NT2/D1 (cell line): ENCODE data around the gene CYB561A3.

Experiments used
- SUZ12 ChIP-seq: IDR thresholded peaks from 2 replicates; pipeline ENCODE4 v1.6.1; 2011; ENCODE audit not compliant: insufficient read length, insufficient read depth; ENCODE audit errors: extremely low read depth
- YY1 ChIP-seq: IDR thresholded peaks from 2 replicates; pipeline ENCODE4 v1.6.1; 2011; ENCODE audit not compliant: insufficient read length, insufficient read depth
- ZNF274 ChIP-seq: IDR thresholded peaks from 2 replicates; pipeline ENCODE4 v1.6.1; 2011; ENCODE audit warnings: mild to moderate bottlenecking, low read depth, low read length

- TF ChIP-seq YY1 (no peak), ZNF274 (no peak), SUZ12 (no peak)
Measured at GRCh38 chr11:61380884-61381283, 19.2 kb upstream of the CYB561A3 start.
